H1 (cell line): ENCODE measurements around the gene WWC1.

Experiments
- ASH2L ChIP-seq: fragments of 200-600, 300-600 bp; sonication (generic); IDR thresholded peaks from one replicate; pipeline ENCODE4 v1.7.1; 2017; ENCODE audit warnings: low read length
- BACH1 ChIP-seq: IDR thresholded peaks from 2 replicates; pipeline ENCODE4 v1.6.1; 2012; ENCODE audit warnings: low read length, improper control_type of control experiment
- CEBPB ChIP-seq: IDR thresholded peaks from 2 replicates; pipeline ENCODE4 v1.6.1; 2012; ENCODE audit warnings: low read depth, low read length
- CTCF ChIP-seq, 3 experiments: IDR thresholded peaks; 1 replicate in 2 of 3; 2 replicates in 1 of 3; pipeline versions ENCODE4 v1.5.1 to v1.6.1; 2011; ENCODE audit warnings: low read length in 3 of 3, mild to moderate bottlenecking in 3 of 3, inconsistent platforms in 2 of 3, low read depth in 1 of 3, moderate library complexity in 1 of 3; ENCODE audit not compliant: insufficient read depth in 1 of 3; ENCODE audit errors: control extremely low read depth in 1 of 3
- EP300 ChIP-seq, 2 experiments: IDR thresholded peaks; 1 replicate in 1 of 2; 2 replicates in 1 of 2; pipeline ENCODE4 v1.6.1; 2011 to 2012; ENCODE audit warnings: low read depth in 2 of 2, low read length in 2 of 2, mild to moderate bottlenecking in 2 of 2, borderline replicate concordance in 1 of 2, inconsistent platforms in 1 of 2, moderate library complexity in 1 of 2
- EZH2 ChIP-seq: fragments of 200-600 bp; sonication (generic); IDR thresholded peaks from 2 replicates; pipeline ENCODE4 v1.7.1; 2012; ENCODE audit warnings: low read depth, mild to moderate bottlenecking, moderate library complexity, low read length, inconsistent platforms; ENCODE audit not compliant: severe bottlenecking
- JUND ChIP-seq: IDR thresholded peaks from 2 replicates; pipeline ENCODE4 v1.6.1; 2011; ENCODE audit warnings: mild to moderate bottlenecking, improper control_type of control experiment, low read length
- MAFK ChIP-seq: IDR thresholded peaks from 2 replicates; pipeline ENCODE4 v1.6.1; 2012; ENCODE audit warnings: low read depth, mild to moderate bottlenecking, improper control_type of control experiment, low read length
- POLR2A ChIP-seq, 2 experiments: IDR thresholded peaks; 1 replicate in 1 of 2; 2 replicates in 1 of 2; pipeline ENCODE4 v1.6.1; 2011; ENCODE audit warnings: low read depth in 2 of 2, low read length in 2 of 2, mild to moderate bottlenecking in 2 of 2; ENCODE audit errors: control extremely low read depth in 1 of 2
- POLR2AphosphoS5 ChIP-seq: IDR thresholded peaks from 2 replicates; pipeline ENCODE4 v1.6.1; 2011; ENCODE audit warnings: low read depth, low read length
- RAD21 ChIP-seq, 2 experiments: IDR thresholded peaks in 1 of 2; conservative IDR thresholded peaks in 1 of 2; 2 replicates each; pipeline ENCODE4 v1.6.1; 2011; ENCODE audit warnings: low read depth in 2 of 2, low read length in 2 of 2, improper control_type of control experiment in 1 of 2, inconsistent platforms in 1 of 2, mild to moderate bottlenecking in 1 of 2, moderate library complexity in 1 of 2
- SAP30 ChIP-seq: fragments of 300-600 bp; sonication (generic); IDR thresholded peaks from 2 replicates; pipeline ENCODE4 v1.7.1; 2012; ENCODE audit warnings: low read length, moderate library complexity, mild to moderate bottlenecking, inconsistent platforms; ENCODE audit not compliant: insufficient read depth, insufficient replicate concordance
- SIN3A ChIP-seq, 2 experiments: IDR thresholded peaks in 1 of 2; conservative IDR thresholded peaks in 1 of 2; 2 replicates each; pipeline ENCODE4 v1.6.1; 2011 to 2012; ENCODE audit warnings: low read length in 2 of 2, improper control_type of control experiment in 1 of 2, low read depth in 1 of 2, mild to moderate bottlenecking in 1 of 2

GRCh38 chr5:168301593-168302390 is 10.3 kb downstream of the WWC1 start:
- TF ChIP-seq CTCF (IDR thresholded peaks at IDR 0.05; ENCODE audit: control extremely low read depth in 1 of 3, insufficient read depth in 1 of 3, low read depth in 1 of 3, low read length in 3 of 3) (no peak), ASH2L (no peak), EZH2 (no peak), CEBPB (no peak), MAFK (no peak), POLR2A (IDR thresholded peaks at IDR 0.05; ENCODE audit: control extremely low read depth in 1 of 2, low read depth in 2 of 2, low read length in 2 of 2) (no peak), BACH1 (no peak), RAD21 (IDR thresholded peaks at IDR 0.05 in 1 of 2, conservative IDR thresholded peaks at IDR 0.05 in 1 of 2; ENCODE audit: low read depth in 2 of 2, low read length in 2 of 2) (no peak), EP300 (IDR thresholded peaks at IDR 0.05; ENCODE audit: borderline replicate concordance in 1 of 2, low read depth in 2 of 2, low read length in 2 of 2) (no peak), POLR2AphosphoS5 (no peak), SIN3A (conservative IDR thresholded peaks at IDR 0.05 in 1 of 2, IDR thresholded peaks at IDR 0.05 in 1 of 2; ENCODE audit: low read depth in 1 of 2, low read length in 2 of 2) (no peak), SAP30 (no peak), JUND (no peak)
